WTC11 (cell line): ENCODE data around the gene FGD5. TPM values are rescaled to one million over a fixed set of nuclear protein-coding genes. Genes with fewer than 3 reads are reported as not detected.

Source experiments
- ATAC-seq: fragments of 200-7000 bp; cut with Tn5 transposase; 2 replicates; pipeline ENCODE4 v1.10.0; 2021; ENCODE audit warnings: mild to moderate bottlenecking, moderate library complexity
- CTCF ChIA-PET: fragments of 300-600 bp; sonication (Branson Sonifier 250); formaldehyde crosslinking; loops from one replicate; lab custom pipeline; 2021; ENCODE audit warnings: antibody characterized with exemption; lab: Charles Lee
- POLR2A ChIA-PET: fragments of 350-600 bp; sonication (Branson Sonifier 250); formaldehyde crosslinking; loops from one replicate; lab custom pipeline; 2021; ENCODE audit warnings: antibody characterized with exemption; lab: Charles Lee
- DNase-seq: peaks from one replicate; pipeline ENCODE4 v3.0.0; 2021; ENCODE audit warnings: low spot score
- H3K27ac Mint-ChIP-seq: 2 replicates; pipeline ENCODE4 v1.8.0; 2021; ENCODE audit warnings: mixed read lengths
- H3K27me3 Mint-ChIP-seq: 2 replicates; pipeline ENCODE4 v1.8.0; 2021; ENCODE audit warnings: low read depth, mild to moderate bottlenecking, moderate library complexity, mixed read lengths
- H3K36me3 Mint-ChIP-seq: 2 replicates; pipeline ENCODE4 v1.8.0; 2021; ENCODE audit warnings: mixed read lengths
- H3K4me1 Mint-ChIP-seq: 2 replicates; pipeline ENCODE4 v1.8.0; 2022; ENCODE audit warnings: mixed read lengths
- H3K4me3 Mint-ChIP-seq: 2 replicates; pipeline ENCODE4 v1.8.0; 2021; ENCODE audit warnings: mild to moderate bottlenecking, moderate library complexity, mixed read lengths
- H3K9me3 Mint-ChIP-seq: 2 replicates; pipeline ENCODE4 v1.8.0; 2021; ENCODE audit warnings: mixed read lengths
- ATF6 ChIP-seq: sonication (generic); formaldehyde crosslinking; IDR thresholded peaks from 2 replicates; pipeline ENCODE4 v1.8.1; 2023; ENCODE audit warnings: mild to moderate bottlenecking, missing genetic modification reagents
- CREB1 ChIP-seq: sonication (generic); formaldehyde crosslinking; IDR thresholded peaks from 2 replicates; pipeline ENCODE4 v1.8.0; 2023; ENCODE audit warnings: mild to moderate bottlenecking, missing genetic modification reagents
- CREM ChIP-seq: sonication (generic); formaldehyde crosslinking; IDR thresholded peaks from 2 replicates; pipeline ENCODE4 v1.8.1; 2022; ENCODE audit warnings: mild to moderate bottlenecking, missing genetic modification reagents, moderate library complexity
- EMX1 ChIP-seq: fragments of 250-450 bp; sonication (Bioruptor Pico); IDR thresholded peaks from 2 replicates; pipeline ENCODE4 v1.8.0; 2021; ENCODE audit warnings: mild to moderate bottlenecking
- ETV6 ChIP-seq: sonication (generic); formaldehyde crosslinking; IDR thresholded peaks from 2 replicates; pipeline ENCODE4 v1.8.1; 2022; ENCODE audit warnings: mild to moderate bottlenecking, missing genetic modification reagents
- FOXK1 ChIP-seq: sonication (generic); formaldehyde crosslinking; IDR thresholded peaks from 2 replicates; pipeline ENCODE4 v1.8.0; 2022; ENCODE audit warnings: mild to moderate bottlenecking, moderate library complexity, missing genetic modification reagents
- FOXP1 ChIP-seq: sonication (generic); formaldehyde crosslinking; IDR thresholded peaks from 2 replicates; pipeline ENCODE4 v1.8.0; 2022; ENCODE audit warnings: missing genetic modification reagents, mild to moderate bottlenecking, moderate library complexity, borderline replicate concordance
- GTF2I ChIP-seq: fragments of 250-450 bp; sonication (Bioruptor Pico); conservative IDR thresholded peaks from 2 replicates; pipeline ENCODE4 v1.4.0; 2021; ENCODE audit warnings: mild to moderate bottlenecking
- NFYB ChIP-seq: sonication (generic); formaldehyde crosslinking; conservative IDR thresholded peaks from 2 replicates; pipeline ENCODE4 v1.8.0; 2022; ENCODE audit warnings: low read depth, missing genetic modification reagents
- NR2C2 ChIP-seq: sonication (generic); formaldehyde crosslinking; IDR thresholded peaks from 2 replicates; pipeline ENCODE4 v1.8.0; 2022; ENCODE audit warnings: mild to moderate bottlenecking, missing genetic modification reagents
- PREB ChIP-seq: sonication (generic); formaldehyde crosslinking; IDR thresholded peaks from 2 replicates; pipeline ENCODE4 v1.8.1; 2022; ENCODE audit warnings: mild to moderate bottlenecking, missing genetic modification reagents, moderate library complexity, borderline replicate concordance
- SMAD3 ChIP-seq: sonication (generic); formaldehyde crosslinking; IDR thresholded peaks from 2 replicates; pipeline ENCODE4 v1.8.0; 2022; ENCODE audit warnings: missing genetic modification reagents, mild to moderate bottlenecking, borderline replicate concordance
- SOX15 ChIP-seq: fragments of 250-450 bp; sonication (Bioruptor Pico); IDR thresholded peaks from 2 replicates; pipeline ENCODE4 v1.9.0; 2021; ENCODE audit warnings: mild to moderate bottlenecking
- ZBTB43 ChIP-seq: sonication (generic); formaldehyde crosslinking; IDR thresholded peaks from 2 replicates; pipeline ENCODE4 v1.8.1; 2023; ENCODE audit warnings: mild to moderate bottlenecking, missing genetic modification reagents
- ZNF121 ChIP-seq: sonication (generic); formaldehyde crosslinking; IDR thresholded peaks from 2 replicates; pipeline ENCODE4 v1.8.0; 2023; ENCODE audit warnings: missing genetic modification reagents
- ZNF219 ChIP-seq: sonication (generic); formaldehyde crosslinking; IDR thresholded peaks from 2 replicates; pipeline ENCODE4 v1.8.0; 2023; ENCODE audit warnings: missing genetic modification reagents, mild to moderate bottlenecking, borderline replicate concordance
- ZNF232 ChIP-seq: sonication (generic); formaldehyde crosslinking; IDR thresholded peaks from 2 replicates; pipeline ENCODE4 v1.8.0; 2022; ENCODE audit warnings: mild to moderate bottlenecking, missing genetic modification reagents
- ZNF281 ChIP-seq: sonication (generic); formaldehyde crosslinking; IDR thresholded peaks from 2 replicates; pipeline ENCODE4 v1.8.0; 2023; ENCODE audit warnings: mild to moderate bottlenecking, missing genetic modification reagents
- ZNF416 ChIP-seq: fragments of 250-450 bp; sonication (Bioruptor Pico); IDR thresholded peaks from 2 replicates; pipeline ENCODE4 v1.9.0; 2021; ENCODE audit warnings: mild to moderate bottlenecking, inconsistent platforms
- ZNF532 ChIP-seq: fragments of 250-450 bp; sonication (Bioruptor Pico); IDR thresholded peaks from 2 replicates; pipeline ENCODE4 v1.9.0; 2021; ENCODE audit warnings: mild to moderate bottlenecking, borderline replicate concordance
- total RNA-seq: library from RNA; stranded (reverse); gene quantifications from 3 replicates; pipeline ENCODE4 v1.2.3, GENCODE V29; 2021

Gene FGD5
- total RNA-seq, 1 experiment from 2014 or later = 18.3 TPM

- no peak for TF ChIP-seq ATF6 (CRISPR knock-in tag)
- TF ChIP-seq ZNF121 (CRISPR knock-in tag) = no peak
- TF ChIP-seq, all 79 proteins: peak for 0
Observed at GRCh38 chr3:14785207-14786155, 33.3 kb upstream of the FGD5 start (continued).

GRCh38 chr3:14786369-14786768, 32.4 kb upstream of the FGD5 start:
- H3K36me3 Mint-ChIP-seq = no peaks in the 10 kb centered on the region
- H3K4me1 Mint-ChIP-seq = peaks cover 16% of the 10 kb centered on the region
- H3K4me3 Mint-ChIP-seq = no peak overlapping the region
- ChIA-PET POLR2A (no interaction called here), CTCF (no interaction called here)
- no peak overlapping the region for H3K27ac Mint-ChIP-seq
- DNase-seq (no peak), ATAC-seq (no peak)
- TF ChIP-seq ZNF219 (CRISPR knock-in tag) (no peak), ZNF532 (CRISPR knock-in tag) (no peak), GTF2I (CRISPR knock-in tag) (no peak), ZNF416 (no peak), CREM (CRISPR knock-in tag) (no peak), FOXP1 (CRISPR knock-in tag) (no peak), PREB (CRISPR knock-in tag) (no peak), CREB1 (CRISPR knock-in tag) (no peak), ZNF281 (no peak), SMAD3 (CRISPR knock-in tag) (no peak), ZNF232 (CRISPR knock-in tag) (no peak), EMX1 (CRISPR knock-in tag) (no peak), NR2C2 (CRISPR knock-in tag) (no peak), SOX15 (CRISPR knock-in tag) (no peak), NFYB (CRISPR knock-in tag) (no peak), ZBTB43 (no peak), ETV6 (CRISPR knock-in tag) (no peak), FOXK1 (no peak)
- H3K9me3 Mint-ChIP-seq = peaks cover 6% of the 10 kb centered on the region
- H3K27me3 Mint-ChIP-seq = no peaks in the 10 kb centered on the region
